ENCODE results near the gene CLDN7.

GRCh38 chr17:7309628-7310027, 47.4 kb upstream of the CLDN7 start:
- TF ChIP-seq EP300 (IDR thresholded peaks at IDR 0.05) (no peak), CTCF (IDR thresholded peaks at IDR 0.05) (no peak)

All from tibial nerve (tissue), 4 donors.